ENCODE measurements around the gene NSUN3.
"Not testable (repeated sequence)": the region's sequence is repeated elsewhere in the genome, so short reads cannot be mapped to it uniquely, and the experiment has no call there.

Gene NSUN3

DNA sequence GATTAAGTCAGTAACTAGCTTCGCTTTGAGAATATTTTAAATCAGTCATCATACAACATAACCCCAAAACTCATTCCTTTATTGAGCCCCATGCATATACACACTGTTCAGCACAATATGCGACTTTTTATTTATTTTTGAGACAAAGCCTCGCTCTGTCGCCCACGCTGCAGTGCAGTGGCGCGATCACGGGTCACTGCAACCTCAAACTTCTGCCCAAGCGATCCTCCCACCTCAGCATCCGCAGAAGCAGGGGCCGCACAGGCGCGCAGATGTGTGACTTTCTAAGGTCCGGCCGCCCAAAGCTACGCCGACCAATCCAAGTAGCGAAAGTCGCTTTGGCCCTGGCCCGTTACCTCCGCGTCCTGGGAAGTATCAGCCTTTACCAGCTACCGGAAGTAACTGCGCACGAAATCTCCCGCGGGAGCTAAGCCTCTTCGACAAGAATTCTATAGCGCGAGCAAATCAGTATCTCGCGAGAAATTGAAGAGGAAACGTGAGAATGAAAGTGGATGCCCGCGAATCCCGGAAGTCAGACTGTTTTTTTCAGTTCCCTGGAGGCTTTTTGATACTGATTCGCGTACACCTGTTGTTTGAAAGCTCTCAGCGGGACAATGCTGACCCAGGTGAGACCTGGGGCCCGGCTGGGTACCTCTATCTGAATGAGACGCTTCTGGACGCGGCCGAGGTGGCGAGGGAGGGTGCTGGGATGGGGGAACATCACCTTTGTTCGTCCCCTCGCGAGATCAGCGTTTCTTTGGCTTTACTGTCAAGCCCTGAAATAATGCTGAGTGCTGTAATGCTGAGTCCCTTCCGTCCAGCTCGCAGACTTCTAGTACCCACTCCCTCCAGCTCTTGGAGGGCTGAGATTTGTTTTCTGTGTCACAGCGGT is at the start of gene NSUN3, which contains the start of gene DHFR2:
TSS of gene NSUN3 (plus strand) at position 549 of the 892 bp plus-strand sequence. CDS start at position 615, 66 bp downstream.
TSS of gene DHFR2 (minus strand) at position 404 of the 892 bp plus-strand sequence. CDS start 1,405 bp downstream, outside the sequence.
- DNase-seq (ENCODE audit: low spot score), result peak; percentile 85

DNA sequence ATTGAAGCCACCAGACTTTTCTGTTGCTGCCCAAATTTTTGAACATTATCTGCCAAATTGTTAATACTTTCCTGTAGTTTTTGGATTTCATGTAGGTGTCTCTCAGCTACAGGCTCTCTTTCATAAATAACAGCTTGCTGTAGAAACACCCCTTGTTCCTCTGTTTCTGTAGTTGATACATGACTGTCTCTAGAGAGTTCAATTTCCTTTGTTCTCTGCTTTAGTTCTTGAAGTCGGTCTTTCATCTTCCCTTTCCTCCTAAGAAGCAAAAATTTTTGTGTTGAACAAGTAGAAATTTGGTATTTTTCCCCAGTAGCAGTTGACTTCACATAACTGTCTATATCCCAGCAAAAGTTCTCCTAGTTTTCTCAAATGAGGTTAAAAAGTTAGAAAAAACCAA is 47.8 kb upstream of the NSUN3 start:
- DNase-seq (ENCODE audit: low spot score), result no peak

DNA sequence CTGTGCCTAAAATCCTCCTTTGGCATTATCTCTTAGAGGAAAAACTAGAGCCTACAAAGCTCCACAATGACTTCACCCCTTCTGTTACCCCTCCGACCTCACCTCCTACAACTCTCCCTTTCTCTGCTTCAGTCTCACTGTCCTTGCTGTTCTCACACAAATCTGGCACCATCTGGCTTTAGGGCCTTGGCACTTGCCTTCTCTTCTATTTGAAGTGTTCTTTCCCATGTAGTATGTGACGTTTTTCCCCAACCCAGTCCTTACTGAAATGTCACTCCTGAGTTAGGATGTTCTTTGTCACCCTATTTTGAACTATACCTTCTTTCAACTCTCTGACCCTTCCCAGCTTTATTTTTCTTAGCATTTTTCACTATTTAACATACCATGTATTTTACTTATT is 43.2 kb upstream of the NSUN3 start:
- DNase-seq (ENCODE audit: low spot score), result no peak

DNA sequence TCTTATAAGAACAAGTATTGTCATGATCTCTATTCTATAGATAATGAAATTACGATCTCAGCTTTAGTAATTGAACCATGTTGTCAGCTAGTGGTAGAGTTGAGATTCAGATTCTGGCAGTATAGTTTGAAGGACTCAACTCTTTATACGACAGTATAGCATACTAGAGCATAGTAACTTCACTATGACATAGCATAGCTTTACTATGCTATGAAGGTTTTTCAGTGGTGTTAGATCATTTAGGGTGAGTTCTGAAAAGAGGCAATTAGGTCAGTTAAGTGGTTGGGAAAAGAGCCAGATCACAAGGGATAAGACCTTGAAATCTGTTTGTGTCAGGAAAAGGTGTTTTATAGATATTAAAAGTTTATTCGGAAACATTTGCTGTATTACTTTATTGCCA is 42.6 kb upstream of the NSUN3 start:
- DNase-seq (ENCODE audit: low spot score), result no peak

DNA sequence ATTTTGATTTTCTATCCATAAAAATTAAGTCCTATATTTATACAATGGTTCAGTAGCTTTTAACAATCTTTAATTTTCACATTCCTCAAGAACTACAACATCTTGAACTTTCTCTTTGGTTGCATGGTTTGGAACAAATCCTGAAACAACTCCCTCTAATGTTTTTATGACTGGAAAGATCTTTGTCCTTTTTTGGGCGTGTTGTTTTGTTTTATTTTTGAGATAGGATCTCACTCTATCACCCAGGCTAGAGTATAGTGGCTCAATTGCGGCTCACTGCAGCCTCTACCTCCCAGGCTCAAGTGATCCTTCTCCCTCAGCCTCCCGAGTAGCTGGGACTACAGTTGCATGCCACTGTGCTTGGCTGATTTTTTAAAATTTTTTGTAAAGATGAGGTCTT is 38.5 kb upstream of the NSUN3 start:
- no peak for DNase-seq (ENCODE audit: low spot score)

DNA sequence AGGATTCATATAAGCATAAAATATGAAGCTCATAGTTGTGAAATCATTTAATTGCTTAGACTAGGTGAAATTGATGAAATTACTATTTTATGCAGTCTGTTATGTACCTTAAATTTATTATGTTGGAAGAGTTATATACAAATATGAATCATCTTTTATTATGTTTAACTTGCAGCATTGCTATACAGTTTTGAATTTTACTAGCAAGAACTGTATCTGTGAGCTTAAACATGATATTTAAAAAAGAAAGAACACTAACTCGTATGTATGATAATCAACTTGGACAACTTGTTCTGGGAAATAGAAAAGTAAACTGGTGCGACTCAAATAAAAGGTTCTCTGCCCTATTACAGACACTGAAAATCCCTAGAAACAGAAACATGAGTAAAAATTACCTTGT is 36.2 kb upstream of the NSUN3 start:
- DNase-seq (ENCODE audit: low spot score), result no peak

DNA sequence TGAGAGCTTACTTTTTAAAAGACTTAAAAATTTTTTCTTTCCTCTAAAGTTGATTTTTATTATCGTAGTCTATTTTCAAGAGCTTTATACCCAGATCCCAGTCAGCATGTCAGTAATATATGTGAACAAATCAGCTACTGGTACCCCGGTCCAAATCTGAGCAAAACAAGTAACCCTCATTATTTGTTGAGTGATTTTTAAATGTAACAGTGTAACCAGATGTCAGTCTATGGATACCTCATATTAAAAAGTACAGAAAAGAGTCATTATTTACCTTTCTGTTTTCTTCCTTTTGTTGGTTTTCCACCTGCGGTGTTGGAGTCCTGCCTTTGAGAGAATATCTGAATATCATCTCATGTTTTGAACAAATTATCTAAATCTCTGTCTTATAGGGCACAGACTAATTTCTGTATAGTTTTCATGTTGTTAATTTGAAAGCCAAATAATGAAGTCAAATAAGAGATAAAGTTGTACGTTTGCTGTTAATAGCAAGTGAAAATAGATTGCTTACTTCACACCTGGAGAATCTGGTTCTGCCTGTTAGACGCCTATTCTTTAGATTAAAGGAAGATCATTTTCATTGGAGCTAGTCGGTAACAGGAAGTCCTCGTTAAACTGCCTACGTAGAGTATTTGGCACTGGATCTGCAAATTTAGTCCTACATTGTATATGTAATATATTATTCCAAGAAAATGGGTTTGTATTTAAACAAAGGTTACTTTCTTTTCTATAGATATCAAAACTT is 34.6 kb upstream of the NSUN3 start, which contains the start of gene STX19:
TSS of gene STX19 (minus strand) at position 505 of the 745 bp plus-strand sequence. CDS start 13,328 bp downstream, outside the sequence.
- DNase-seq (ENCODE audit: low spot score), result no peak

DNA sequence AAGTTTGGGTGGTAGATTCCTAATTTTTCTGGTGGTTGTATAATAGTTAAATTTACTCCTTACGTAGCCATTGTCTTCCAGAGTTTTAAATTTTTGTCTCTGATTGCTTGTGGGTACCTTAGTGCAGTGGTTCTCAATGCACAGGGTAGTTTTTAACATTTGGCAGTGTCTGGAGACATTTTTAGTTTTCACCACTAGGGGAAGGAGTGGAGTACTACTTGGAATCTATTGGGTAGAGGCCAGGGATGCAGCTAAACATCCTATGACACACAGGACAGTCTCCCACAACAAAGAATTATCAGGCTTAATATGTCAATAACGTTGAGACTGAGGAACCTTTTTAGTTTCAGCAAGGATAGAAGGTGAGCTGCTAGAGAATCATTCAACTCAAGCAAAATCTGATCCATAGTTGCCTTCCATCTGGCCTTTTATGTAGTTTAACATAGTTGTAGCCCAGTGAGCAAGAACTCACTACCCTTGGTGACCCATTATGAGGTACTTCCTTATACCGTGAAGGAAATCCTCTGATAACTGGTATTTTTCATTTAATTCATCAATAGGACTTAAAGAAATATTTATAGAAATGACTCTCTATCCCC is 25.9 kb upstream of the NSUN3 start:
- DNase-seq (ENCODE audit: low spot score), result peak; percentile 37

DNA sequence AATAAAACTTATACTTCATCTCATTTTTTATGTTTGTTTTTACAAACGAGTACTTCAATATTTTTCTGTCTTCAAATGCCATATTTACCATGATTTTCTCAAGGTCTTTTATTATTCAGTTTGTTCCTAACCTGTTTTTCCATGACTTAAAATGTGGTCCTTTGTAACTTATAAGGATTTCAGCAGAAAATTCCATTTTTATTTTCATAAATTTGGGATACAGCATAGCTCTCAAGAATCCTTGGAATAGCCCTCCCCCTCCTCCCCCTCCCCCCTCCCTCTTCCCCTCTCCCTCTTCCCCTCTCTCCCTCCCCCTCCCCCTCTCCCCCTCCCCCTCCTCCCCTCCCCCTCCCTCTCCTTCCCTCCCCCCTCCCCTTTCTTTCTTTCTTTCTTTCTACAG is 19.6 kb upstream of the NSUN3 start:
- no peak for DNase-seq (ENCODE audit: low spot score)

DNA sequence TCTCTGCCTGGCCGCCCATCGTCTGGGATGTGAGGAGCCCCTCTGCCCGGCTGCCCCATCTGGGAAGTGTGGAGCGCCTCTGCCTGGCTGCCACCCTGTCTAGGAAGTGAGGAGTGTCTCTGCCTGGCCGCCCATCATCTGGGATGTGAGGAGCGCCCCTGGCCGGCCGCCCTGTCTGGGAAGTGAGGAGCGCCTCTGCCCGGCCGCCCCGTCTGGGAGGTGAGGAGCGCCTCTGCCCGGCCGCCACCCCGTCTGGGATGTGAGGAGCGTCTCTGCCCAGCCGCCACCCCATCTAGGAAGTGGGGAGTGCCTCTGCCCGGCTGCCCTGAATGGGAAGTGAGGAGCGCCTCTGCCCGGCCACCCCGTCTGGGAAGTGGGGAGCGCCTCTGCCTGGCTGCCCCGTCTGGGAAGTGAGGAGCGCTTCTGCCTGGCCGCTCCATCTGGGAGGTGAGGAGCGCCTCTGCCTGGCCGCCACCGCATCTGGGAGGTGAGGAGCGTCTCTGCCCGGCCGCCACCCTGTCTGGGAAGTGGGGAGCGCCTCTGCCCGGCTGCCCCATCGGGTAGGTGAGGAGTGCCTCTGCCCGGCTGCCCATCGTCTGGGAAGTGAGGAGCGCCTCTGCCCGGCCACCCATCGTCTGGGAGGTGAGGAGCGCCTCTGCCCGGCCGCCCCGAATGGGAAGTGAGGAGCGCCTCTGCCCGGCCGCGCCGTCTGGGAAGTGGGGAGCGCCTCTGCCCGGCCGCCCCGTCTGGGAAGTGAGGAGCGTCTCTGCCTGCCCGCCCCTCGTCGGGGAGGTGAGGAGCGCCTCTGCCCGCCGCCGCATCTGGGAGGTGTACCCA is 18.5 kb upstream of the NSUN3 start:
- not testable (repeated sequence) for DNase-seq (ENCODE audit: low spot score)

DNA sequence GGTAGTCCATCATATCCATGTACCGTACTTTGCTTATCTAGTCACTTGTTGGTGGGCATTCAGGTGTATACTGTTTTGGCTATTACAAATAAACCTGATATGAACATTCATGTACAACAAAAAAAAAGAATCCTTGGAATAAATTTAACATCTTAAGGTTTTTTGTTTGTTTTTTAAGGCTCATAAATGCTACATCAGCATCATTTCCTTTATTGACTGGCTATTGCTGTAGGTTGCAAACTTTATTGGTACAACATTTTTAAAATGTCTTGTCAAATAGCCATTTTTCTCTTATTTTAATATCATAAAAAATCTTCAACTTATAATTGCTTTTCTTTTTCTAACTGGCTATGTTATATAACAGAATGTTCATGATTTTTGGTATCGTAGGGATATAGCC is 16.3 kb upstream of the NSUN3 start:
- no peak for DNase-seq (ENCODE audit: low spot score)

DNA sequence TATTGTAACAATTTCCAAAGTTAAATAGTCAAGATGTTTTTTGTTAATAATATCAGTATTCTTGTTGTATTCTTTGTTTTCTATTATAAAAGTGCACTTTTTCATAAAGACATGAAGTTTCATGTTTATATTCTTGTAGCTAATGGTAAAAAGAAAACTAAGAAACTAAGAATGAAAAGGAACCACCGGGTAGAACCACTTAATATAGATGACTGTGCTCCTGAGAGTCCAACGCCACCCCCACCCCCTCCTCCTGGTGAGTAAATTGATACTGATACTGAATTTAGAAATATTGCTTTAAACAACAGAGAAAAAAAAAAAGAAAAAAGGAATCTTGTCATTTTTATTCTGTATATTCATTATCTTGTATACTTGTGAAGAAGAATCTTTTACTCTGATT is 13.6 kb upstream of the NSUN3 start:
- DNase-seq (ENCODE audit: low spot score), result no peak

DNA sequence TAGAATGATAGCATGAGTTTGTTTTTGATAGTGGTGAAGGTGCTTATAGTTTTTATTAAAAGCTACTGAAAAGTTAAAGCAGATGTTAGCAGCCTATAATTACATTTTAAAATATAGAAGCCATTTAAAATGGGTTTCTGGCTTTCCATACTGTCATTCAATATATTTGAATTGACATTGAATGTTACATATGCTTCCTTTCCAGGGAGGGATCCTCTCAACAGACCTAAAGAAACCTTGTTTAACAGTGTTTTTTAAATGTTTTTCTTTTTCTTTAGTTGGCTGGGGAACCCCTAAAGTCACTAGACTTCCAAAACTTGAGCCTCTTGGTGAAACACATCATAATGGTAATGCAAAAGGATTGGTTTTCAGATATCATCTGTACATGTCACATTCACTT is 12.3 kb upstream of the NSUN3 start:
- DNase-seq (ENCODE audit: low spot score), result no peak

DNA sequence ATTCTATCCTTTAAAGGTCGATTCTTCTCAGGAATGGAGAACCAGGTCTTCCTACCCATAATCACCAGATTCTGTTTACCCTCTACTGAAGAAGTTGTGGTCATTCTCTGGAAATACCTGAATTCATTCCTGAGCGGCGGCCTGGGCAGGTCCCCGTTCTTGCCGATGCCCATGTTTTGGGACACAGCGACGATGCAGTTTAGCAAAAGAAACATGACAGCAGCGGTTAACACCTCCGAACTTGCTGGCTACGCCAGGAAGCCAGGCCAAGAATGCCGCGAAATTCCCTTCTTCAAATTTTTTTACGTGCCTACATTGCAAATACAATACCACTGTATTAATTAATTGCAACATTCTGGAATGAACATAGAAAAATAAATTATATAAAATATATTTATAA is 1.6 kb upstream of the NSUN3 start:
- no peak for DNase-seq (ENCODE audit: low spot score)

DNA sequence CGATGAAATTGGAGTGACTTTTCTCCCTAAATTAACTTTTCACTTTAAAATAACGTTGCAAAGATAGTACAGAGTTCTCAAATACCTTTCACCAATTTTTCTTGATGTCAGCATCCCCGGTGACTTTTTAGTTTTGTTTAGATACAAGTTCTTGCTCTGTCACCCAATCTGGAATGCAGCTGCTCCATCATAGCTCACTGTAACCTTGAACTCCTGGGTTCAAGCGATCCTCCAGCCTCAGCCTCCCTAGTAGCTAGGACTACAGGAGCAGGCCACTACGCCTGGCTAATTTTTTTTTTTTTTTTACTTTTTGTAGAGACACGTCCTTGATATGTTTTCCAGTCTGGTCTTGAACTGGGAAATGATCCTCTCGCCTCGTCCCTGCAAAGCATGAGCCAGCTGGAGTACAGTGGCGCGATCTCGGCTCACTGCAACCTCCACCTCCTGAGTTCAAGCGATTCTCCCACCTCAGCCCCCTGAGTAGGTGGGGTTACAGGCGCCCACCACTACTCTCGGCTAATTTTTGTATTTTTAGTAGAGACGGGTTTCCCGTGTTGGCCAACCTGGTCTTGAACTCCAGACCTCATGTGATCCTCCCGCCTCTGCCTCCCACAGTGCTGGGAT is 747 bp downstream of the NSUN3 start:
- no peak for DNase-seq (ENCODE audit: low spot score)

DNA sequence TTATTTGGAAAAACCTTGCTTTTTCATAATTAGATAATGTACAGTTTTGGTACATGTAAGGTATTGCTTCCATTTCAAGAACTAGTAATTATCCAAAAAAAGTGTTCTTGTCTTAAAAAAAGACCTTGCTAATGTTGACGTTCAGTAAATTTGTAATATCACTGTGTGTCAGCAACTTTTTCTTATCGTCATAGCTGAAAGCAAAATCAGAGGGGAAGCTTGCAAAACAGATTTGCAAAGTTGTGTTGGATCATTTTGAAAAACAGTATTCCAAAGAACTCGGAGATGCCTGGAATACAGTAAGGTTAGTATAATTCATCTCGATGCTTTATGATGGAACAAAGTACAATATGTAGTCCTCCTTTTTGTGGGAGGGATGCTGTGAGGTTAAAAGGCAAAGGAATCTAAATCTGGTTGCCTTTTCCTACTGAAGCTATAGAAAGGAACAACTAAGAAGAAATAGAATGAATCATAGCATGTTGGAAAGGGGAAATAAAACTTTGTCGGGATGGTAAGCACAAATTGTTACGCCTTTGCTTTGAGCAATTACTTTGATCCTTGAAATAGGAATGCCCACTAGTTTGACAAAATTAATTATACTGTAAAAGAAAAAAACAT is 1.5 kb downstream of the NSUN3 start:
- no peak for DNase-seq (ENCODE audit: low spot score)

DNA sequence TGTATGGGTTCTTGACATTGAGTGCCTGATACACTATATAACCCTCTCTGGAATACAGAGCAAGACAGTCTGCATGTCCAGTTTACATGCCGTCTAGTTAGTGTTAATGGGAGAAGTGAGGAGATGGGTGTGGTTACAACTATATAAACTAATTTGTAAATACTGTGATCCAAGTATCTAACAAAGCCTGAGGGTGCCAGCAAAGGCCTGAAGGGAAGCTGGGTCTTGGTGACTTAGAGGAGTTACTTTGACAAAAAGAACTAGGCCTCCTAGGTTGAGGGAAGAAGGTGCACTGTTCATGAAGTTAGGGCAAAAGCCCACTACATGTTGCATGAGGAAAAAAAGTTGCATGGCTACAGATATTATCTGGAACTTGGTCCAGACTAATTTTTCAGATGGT is 2.3 kb downstream of the NSUN3 start:
- DNase-seq (ENCODE audit: low spot score), result no peak

DNA sequence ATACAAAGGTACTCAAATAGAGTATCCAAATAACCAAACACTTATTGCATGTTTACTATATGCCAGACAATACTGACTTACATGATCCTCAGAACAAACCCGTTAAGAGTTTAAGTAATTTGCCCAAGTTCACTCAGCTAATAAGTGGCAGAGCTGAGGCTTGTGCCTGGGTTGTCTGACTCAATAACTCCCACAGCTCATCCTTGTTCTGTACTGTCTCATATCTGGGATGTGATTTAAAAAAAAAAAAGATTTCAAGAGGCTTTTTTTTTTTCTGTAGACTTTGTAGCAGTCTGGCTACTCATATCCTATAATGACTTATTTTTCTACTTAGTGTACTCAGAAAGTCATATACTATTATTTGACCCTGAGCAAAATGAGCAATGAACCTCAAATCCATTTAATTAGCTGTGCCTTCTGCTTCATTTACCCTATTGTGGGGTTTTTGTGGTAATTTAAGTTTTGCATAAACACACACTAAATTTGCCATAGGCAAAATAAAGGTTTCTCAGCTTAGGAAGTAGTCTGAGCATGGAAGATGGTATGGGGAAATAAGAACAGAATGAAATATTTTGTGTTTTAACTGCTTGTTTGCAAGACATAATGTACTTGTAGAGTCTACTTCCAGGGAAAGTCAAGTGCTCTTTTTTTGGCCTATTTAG is 3.1 kb downstream of the NSUN3 start:
- DNase-seq (ENCODE audit: low spot score), result no peak

DNA sequence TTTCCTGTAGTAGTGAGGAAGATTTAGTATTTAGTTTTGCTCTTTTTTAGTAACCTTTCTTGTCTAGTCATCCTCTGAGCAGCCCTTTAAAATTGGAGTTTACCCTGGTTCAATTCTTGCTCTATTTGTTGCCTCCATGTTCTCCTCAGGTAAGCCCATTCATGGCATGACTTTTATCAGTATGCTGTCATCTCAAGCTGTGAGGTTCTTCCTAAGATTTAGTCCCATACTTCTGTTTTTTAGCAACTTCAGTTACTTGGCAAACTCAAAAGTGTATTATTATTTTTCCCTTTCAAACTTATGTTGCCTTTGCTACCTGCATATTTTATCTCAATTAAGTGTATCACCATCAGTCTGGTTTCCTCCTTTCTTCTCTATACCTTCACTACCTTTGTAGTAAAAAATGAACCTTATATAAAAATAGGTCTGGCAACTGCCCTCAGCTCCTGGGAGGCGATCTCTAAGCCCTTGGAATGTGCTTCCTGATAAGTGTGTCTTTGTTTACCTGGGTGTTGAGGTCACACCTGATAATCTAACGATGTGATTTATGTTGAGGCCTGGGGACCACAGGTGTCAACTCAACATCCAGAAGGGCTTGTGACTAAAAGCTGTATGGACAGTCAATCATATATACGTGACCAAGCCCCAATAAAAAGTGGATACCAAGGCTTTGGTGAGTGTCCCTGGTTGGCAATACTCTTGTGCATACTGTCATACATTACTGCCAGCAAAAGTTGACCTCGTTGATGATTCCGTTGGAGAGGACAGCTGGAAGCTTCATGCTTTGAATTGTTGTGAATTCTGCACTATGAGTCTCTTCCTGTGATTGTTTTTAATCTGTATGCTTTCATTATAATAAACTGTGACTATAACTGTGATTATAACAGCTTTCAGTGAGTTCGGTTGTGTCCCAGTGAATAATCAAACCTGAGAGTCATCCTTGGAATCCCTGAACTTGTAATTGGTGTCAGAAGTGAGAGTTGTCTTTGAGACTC is 3.9 kb downstream of the NSUN3 start:
- DNase-seq (ENCODE audit: low spot score), result no peak
